ENCODE data around the gene PLCB1. TPM values are rescaled to one million over a fixed set of nuclear protein-coding genes. Genes with fewer than 3 reads are reported as not detected.

The PLCB1 gene
- total RNA-seq, 2 experiments from 2014 or later: 3.1 to 3.6 TPM

- Mint-ChIP-seq H3K4me3 (peak overlapping the region; percentile 64), H3K27me3 (no peaks in the 10 kb centered on the region), H3K27ac (peak overlapping the region; percentile 32), H3K36me3 (ENCODE audit: low read depth) (no peaks in the 10 kb centered on the region), H3K9me3 (no peaks in the 10 kb centered on the region), H3K4me1 (ENCODE audit: low read depth) (peaks cover 61% of the 10 kb centered on the region)
- DNase-seq (no peak), ATAC-seq (no peak)
- TF ChIP-seq CTCF (IDR thresholded peaks at IDR 0.05): no peak
- CTCF ChIA-PET: interaction anchor here (1.0 to 1.1 kb wide), 2 partner anchors 10 to 19 kb away, joined by 3 read pairs; no protein-coding TSS in a partner anchor
- intact Hi-C loops (cut with micrococcal nuclease): no loop called here
- POLR2A ChIA-PET: no interaction called here
Observed at GRCh38 chr20:8213270-8213669, 81.2 kb downstream of the PLCB1 start.

GRCh38 chr20:8213831-8214587 lies 81.9 kb downstream of the PLCB1 start:
- intact Hi-C loops (cut with micrococcal nuclease): no loop called here
- no peaks in the 10 kb centered on the region for H3K36me3 Mint-ChIP-seq (ENCODE audit: low read depth)

GRCh38 chr20:8215361-8215781 lies 83.3 kb downstream of the PLCB1 start:
- no peak overlapping the region for H3K27ac Mint-ChIP-seq
- no peak for TF ChIP-seq CTCF (IDR thresholded peaks at IDR 0.05)
- H3K36me3 Mint-ChIP-seq (ENCODE audit: low read depth): no peaks in the 10 kb centered on the region
- intact Hi-C loops (cut with micrococcal nuclease): no loop called here
- DNase-seq (no peak), ATAC-seq (no peak)
- ChIA-PET CTCF (interaction anchor here (0.7 to 1.3 kb wide), 2 partner anchors 28 to 87 kb away, joined by 3 read pairs; no protein-coding TSS in a partner anchor), POLR2A (no interaction called here)
- H3K4me1 Mint-ChIP-seq (ENCODE audit: low read depth): peaks cover 52% of the 10 kb centered on the region
- H3K4me3 Mint-ChIP-seq: no peak overlapping the region
- H3K27me3 Mint-ChIP-seq: no peaks in the 10 kb centered on the region
- H3K9me3 Mint-ChIP-seq: no peaks in the 10 kb centered on the region

More at GRCh38 chr20:8213831-8214587, 81.9 kb downstream of the PLCB1 start:
- ATAC-seq: peak; percentile 82
- Mint-ChIP-seq H3K4me3 (peak overlapping the region; percentile 64), H3K27me3 (no peaks in the 10 kb centered on the region), H3K9me3 (no peaks in the 10 kb centered on the region), H3K27ac (peak overlapping the region; percentile 82), H3K4me1 (ENCODE audit: low read depth) (peaks cover 58% of the 10 kb centered on the region)
- DNase-seq: no peak
- TF ChIP-seq CTCF (IDR thresholded peaks at IDR 0.05): no peak
- ChIA-PET CTCF (no interaction called here), POLR2A (no interaction called here)

GRCh38 chr20:8216375-8217200 lies 84.5 kb downstream of the PLCB1 start:
- peak overlapping the region; percentile 0 for H3K27ac Mint-ChIP-seq
- DNase-seq (peak; percentile 18), ATAC-seq (peak; percentile 43)
- no peak for TF ChIP-seq CTCF (IDR thresholded peaks at IDR 0.05)
- no peaks in the 10 kb centered on the region for H3K27me3 Mint-ChIP-seq
- intact Hi-C loops (cut with micrococcal nuclease): no loop called here
- H3K4me3 Mint-ChIP-seq: no peak overlapping the region
- POLR2A ChIA-PET: interaction anchor here (1.0 kb wide), 1 partner anchor 9 kb away, joined by 3 read pairs; no protein-coding TSS in a partner anchor
- no peaks in the 10 kb centered on the region for H3K9me3 Mint-ChIP-seq
- peaks cover 49% of the 10 kb centered on the region for H3K4me1 Mint-ChIP-seq (ENCODE audit: low read depth)
- CTCF ChIA-PET: interaction anchor here (1.0 to 1.3 kb wide), 2 partner anchors 88 to 173 kb away, joined by 3 read pairs; no protein-coding TSS in a partner anchor
- H3K36me3 Mint-ChIP-seq (ENCODE audit: low read depth): no peaks in the 10 kb centered on the region
